Measurements from ENCODE around the gene CLPSL2. TPM values are rescaled to one million over a fixed set of nuclear protein-coding genes. Genes with fewer than 3 reads are reported as not detected.

The CLPSL2 gene
- total RNA-seq, 1 donor from 2014 or later: not detected

- H3K4me3 Mint-ChIP-seq (ENCODE audit: unreplicated experiment): peak within 1 kb of the TSS; percentile 62
- DNase-seq (ENCODE audit: low spot score): peak; percentile 85
- H3K4me1 Mint-ChIP-seq (ENCODE audit: unreplicated experiment): no peaks in the 10 kb centered on the region
- no peaks in the 10 kb centered on the region for H3K9me3 Mint-ChIP-seq (ENCODE audit: unreplicated experiment)
- H3K27ac Mint-ChIP-seq (ENCODE audit: unreplicated experiment): no peak within 1 kb of the TSS
- H3K27me3 Mint-ChIP-seq (ENCODE audit: unreplicated experiment): peaks cover 2% of the 10 kb centered on the region
- no peaks in the 10 kb centered on the region for H3K36me3 Mint-ChIP-seq (ENCODE audit: low read depth, unreplicated experiment)
- no peak for TF ChIP-seq CTCF (IDR thresholded peaks at IDR 0.05; ENCODE audit: unreplicated experiment)
Observed at GRCh38 chr6:35804996-35805736, 28.8 kb downstream of the CLPSL2 start, which contains the start of gene LHFPL5. Gene LHFPL5 (plus strand): TSS chr6:35805352. CDS start chr6:35805671, 319 bp downstream.

GRCh38 chr6:35808688-35809087 is 32.3 kb downstream of the CLPSL2 start:
- Mint-ChIP-seq H3K27me3 (ENCODE audit: unreplicated experiment) (peaks cover 2% of the 10 kb centered on the region), H3K4me3 (ENCODE audit: unreplicated experiment) (no peak overlapping the region), H3K36me3 (ENCODE audit: low read depth, unreplicated experiment) (no peaks in the 10 kb centered on the region), H3K27ac (ENCODE audit: unreplicated experiment) (no peak overlapping the region), H3K9me3 (ENCODE audit: unreplicated experiment) (no peaks in the 10 kb centered on the region), H3K4me1 (ENCODE audit: unreplicated experiment) (peaks cover 4% of the 10 kb centered on the region)
- no peak for TF ChIP-seq CTCF (IDR thresholded peaks at IDR 0.05; ENCODE audit: unreplicated experiment)
- DNase-seq (ENCODE audit: low spot score): no peak

GRCh38 chr6:35809809-35810208 is 33.4 kb downstream of the CLPSL2 start:
- H3K36me3 Mint-ChIP-seq (ENCODE audit: low read depth, unreplicated experiment): no peaks in the 10 kb centered on the region
- no peak for TF ChIP-seq CTCF (IDR thresholded peaks at IDR 0.05; ENCODE audit: unreplicated experiment)
- H3K4me1 Mint-ChIP-seq (ENCODE audit: unreplicated experiment): peaks cover 4% of the 10 kb centered on the region
- DNase-seq (ENCODE audit: low spot score): no peak
- H3K27ac Mint-ChIP-seq (ENCODE audit: unreplicated experiment): no peak overlapping the region
- no peaks in the 10 kb centered on the region for H3K9me3 Mint-ChIP-seq (ENCODE audit: unreplicated experiment)
- H3K27me3 Mint-ChIP-seq (ENCODE audit: unreplicated experiment): peaks cover 2% of the 10 kb centered on the region
- no peak overlapping the region for H3K4me3 Mint-ChIP-seq (ENCODE audit: unreplicated experiment)

GRCh38 chr6:35810971-35811698 is 34.7 kb downstream of the CLPSL2 start:
- no peak for TF ChIP-seq CTCF (IDR thresholded peaks at IDR 0.05; ENCODE audit: unreplicated experiment)
- Mint-ChIP-seq H3K9me3 (ENCODE audit: unreplicated experiment) (no peaks in the 10 kb centered on the region), H3K27me3 (ENCODE audit: unreplicated experiment) (peaks cover 2% of the 10 kb centered on the region), H3K36me3 (ENCODE audit: low read depth, unreplicated experiment) (no peaks in the 10 kb centered on the region), H3K4me1 (ENCODE audit: unreplicated experiment) (peaks cover 4% of the 10 kb centered on the region), H3K4me3 (ENCODE audit: unreplicated experiment) (no peak overlapping the region), H3K27ac (ENCODE audit: unreplicated experiment) (no peak overlapping the region)
- DNase-seq (ENCODE audit: low spot score): no peak

- Mint-ChIP-seq H3K9me3 (ENCODE audit: unreplicated experiment) (no peaks in the 10 kb centered on the region), H3K4me3 (ENCODE audit: unreplicated experiment) (no peak overlapping the region), H3K4me1 (ENCODE audit: unreplicated experiment) (peaks cover 4% of the 10 kb centered on the region), H3K27ac (ENCODE audit: unreplicated experiment) (no peak overlapping the region), H3K27me3 (ENCODE audit: unreplicated experiment) (peaks cover 2% of the 10 kb centered on the region), H3K36me3 (ENCODE audit: low read depth, unreplicated experiment) (no peaks in the 10 kb centered on the region)
- DNase-seq (ENCODE audit: low spot score): no peak
- TF ChIP-seq CTCF (IDR thresholded peaks at IDR 0.05; ENCODE audit: unreplicated experiment): no peak
Observed at GRCh38 chr6:35811699-35811995, 35.2 kb downstream of the CLPSL2 start.

Measured in endothelial cell (in vitro differentiated cells).